GM18519 (cell line): ENCODE data around the gene CENPQ.
A peak's percentile ranks its signal among the peaks of the same experiment; 100 is the strongest.
"Not testable (repeated sequence)": the region's sequence is repeated elsewhere in the genome, so short reads cannot be mapped to it uniquely, and the experiment has no call there.

Experiments
- ATAC-seq: cut with Tn5 transposase; IDR thresholded peaks from one replicate; pipeline ENCODE4 v1.9.1; 2021; ENCODE audit warnings: mild to moderate bottlenecking, moderate library complexity; ENCODE audit not compliant: unreplicated experiment, low FRiP score

Gene CENPQ, protein sequence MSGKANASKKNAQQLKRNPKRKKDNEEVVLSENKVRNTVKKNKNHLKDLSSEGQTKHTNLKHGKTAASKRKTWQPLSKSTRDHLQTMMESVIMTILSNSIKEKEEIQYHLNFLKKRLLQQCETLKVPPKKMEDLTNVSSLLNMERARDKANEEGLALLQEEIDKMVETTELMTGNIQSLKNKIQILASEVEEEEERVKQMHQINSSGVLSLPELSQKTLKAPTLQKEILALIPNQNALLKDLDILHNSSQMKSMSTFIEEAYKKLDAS

DNA sequence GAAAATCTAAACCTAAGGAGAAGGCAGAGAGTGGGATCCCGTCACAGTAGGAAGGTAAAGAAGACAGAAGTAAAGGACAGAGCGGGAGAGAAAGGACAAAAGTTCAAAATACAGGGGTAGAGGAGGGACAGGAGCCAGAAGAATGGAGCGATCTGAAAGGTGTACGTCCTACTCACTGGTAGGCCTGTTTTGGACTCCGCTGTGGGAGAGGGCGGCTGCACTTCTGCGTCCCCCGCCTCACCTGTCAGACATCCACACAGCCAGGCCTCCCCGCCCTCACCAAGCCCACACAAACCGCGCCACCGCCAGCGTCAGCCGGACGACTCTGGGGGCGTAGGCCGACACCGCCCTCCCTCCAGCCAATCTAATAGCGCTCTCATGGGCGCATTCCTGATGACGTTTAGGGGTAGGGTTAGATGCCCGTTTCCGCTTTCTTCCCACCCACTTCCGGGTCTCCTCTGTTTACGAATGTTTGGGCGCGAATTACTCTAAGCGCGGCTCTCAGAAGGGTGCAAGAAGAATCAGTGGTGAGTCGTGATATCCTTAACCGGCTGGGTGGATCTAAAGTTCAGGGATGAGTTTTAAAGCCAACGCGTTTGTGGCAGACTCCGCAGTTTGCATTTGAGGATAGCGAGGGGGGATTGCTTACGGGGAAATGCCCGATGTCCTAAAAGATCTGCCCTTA, at the start of gene CENPQ, which contains the start of gene MMUT:
TSS of gene CENPQ (plus strand) at position 444 of the 685 bp plus-strand sequence. CDS start 6,807 bp downstream, outside the sequence.
TSS of gene MMUT (minus strand) at position 327 of the 685 bp plus-strand sequence. CDS start 3,787 bp downstream, outside the sequence.
- peak; percentile 94 for ATAC-seq

DNA sequence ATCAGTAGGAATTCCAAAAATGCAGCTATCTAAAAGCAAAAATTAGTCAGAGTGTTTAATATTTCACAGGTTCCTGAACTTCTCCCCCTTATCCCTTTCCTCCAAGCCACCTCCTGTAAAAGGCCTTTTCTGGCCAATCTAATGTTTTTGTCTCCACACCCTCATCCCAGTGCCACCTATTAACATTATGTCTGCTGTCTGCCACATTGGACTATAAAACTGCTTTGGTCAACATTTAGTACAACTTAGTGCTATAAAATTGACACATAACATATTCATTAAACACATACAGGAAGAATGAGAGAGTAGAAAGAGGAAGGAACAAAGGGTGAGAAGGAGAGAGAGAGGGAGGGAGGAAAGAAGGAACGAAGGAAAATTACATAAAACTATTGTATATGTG, 47.8 kb upstream of the CENPQ start:
- ATAC-seq: no peak

DNA sequence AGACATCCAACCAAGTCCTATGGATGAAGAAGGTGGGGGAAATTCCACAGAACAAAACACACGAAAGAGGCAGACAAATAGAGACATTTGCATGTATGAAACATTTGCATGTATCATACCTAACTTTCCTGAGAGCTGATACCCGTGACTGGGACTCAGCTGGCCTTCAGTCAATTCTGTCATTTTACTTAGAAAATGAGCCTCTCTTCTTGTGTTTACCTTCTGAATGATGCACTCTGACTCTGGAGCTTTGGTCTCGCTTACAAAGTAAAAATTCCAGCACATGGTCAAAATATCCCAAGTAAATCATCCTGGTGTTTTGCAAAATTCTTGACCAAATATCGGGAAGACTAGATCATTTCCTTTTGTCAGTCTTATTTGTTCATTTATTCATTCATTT, 47.0 kb upstream of the CENPQ start:
- ATAC-seq: no peak

DNA sequence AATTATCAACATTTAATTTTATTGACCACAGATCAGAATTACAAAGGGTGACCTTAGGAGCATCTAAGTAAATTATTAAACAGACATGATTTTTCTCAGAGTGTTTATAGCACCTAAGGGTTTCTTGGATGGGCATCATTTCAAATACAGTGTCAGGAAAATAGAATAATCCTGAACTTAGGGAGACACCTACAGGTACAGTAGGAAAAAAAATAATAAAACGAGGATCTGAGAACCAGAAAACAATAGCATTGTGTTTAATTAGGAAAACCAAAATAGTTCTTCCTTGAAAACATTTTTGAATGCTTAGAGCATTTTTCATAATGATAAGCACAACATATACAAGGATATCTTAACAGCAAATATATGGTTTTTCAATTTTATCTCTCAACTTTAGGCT, 39.4 kb upstream of the CENPQ start:
- ATAC-seq: no peak

DNA sequence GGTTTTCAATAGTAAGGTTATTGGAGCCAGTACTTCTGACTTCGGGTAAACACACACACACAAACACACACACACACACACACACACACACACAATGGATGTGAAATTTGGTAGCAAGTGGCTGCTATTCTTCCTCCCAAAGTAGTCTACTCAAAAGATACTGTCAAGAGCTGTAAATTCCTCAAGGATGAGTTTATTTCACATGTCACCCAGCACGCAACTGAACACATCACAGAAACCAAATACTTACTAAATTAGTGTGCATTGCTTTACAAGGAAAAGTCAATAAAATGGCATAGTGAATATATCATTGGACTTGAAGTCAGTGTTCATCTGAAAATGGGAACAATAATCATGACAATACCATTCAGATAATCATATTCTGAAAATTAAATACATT, 33.0 kb upstream of the CENPQ start:
- no peak for ATAC-seq

DNA sequence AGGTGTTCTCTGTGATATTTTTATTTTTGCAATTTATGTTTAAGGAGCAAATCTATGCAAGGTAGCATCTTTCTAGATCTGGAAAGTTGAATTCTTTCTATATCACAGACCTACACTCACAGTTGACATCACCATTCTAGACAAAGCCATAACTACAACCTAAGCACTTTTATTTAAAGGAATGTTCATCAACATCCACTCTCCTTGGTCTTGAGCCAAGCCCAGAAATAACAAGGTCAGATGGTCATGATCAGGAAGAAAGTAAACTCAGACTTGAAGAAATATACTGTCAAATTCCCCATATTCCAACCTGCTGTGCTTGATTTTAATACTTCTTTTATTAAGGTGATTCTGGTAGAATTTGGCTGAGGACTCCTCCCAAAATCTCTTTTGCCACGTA, 32.3 kb upstream of the CENPQ start:
- ATAC-seq: no peak

DNA sequence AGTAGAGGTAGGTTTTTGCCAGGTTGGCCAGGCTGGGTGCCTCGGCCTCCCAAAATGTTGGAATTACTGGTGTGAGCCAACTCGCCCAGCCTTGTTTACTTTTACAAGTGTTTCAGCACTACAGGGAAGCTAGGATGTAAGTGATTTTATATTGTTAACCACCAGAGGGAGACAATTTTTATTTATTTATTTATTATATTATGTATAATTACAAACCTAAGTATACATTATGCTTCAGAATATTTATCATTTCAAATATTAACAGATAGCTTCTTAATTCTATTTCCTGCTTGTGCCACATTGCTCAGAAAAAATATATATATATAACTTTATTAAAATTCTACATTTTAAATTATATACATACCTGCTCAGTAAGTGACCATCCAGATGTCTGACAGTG, 9.9 kb upstream of the CENPQ start:
- no peak for ATAC-seq

DNA sequence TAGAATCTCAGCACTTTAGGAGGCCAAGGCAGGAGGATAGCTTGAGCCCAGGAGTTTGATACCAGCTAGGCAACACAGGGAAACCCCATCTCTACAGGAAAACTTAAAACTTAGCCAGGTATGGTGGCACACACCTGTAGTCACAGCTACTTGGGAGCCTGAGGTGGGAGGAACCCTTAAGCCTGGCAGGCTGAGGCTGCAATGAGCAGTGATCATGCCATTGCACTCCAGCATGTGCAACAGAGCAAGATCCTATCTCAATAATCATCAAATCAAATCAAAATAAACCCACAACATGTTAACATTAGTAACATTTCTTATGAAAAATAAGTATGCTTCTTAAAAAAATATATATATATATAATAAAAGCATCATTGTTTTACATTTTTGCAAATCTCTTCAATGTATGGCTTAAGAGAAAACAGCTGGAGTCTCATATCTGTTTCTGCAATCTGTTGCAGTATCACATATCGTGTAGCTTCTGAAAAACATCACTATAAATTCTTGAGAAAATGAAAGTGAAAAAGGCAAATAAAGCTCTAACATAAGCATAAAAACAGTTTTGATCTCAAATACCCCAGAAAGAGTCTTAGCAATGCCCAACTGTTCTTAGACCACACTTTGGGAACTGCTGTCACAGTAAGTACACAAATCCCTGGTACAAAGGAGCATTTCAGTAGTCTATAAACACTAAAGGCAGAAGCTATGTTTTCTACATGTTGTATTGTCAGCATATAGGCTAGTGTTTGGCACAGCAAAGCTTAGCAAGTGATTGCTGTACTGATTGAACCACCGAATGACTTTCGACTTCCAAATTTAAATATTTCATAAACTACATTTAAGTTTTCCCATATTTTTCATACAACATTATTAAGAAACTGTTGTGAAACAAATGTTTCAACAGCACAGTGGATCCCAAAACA, 8.1 kb upstream of the CENPQ start:
- ATAC-seq: peak; percentile 46

DNA sequence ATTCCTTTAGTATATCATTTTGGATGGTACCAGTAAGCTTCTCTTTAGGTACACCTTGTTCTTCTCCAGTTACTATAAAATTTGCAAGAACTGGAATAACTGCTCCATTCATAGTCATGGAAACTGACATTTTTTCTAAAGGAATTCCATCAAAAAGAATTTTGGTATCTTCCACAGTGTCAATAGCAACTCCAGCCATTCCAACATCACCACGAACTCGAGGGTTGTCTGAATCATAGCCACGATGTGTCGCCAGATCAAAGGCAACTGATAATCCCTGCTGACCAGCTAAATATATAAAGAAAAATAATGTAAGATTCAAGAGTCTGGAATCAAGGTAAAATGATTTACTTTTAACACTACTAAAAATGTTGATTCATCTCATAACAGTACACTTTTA, 5.4 kb upstream of the CENPQ start:
- no peak for ATAC-seq

DNA sequence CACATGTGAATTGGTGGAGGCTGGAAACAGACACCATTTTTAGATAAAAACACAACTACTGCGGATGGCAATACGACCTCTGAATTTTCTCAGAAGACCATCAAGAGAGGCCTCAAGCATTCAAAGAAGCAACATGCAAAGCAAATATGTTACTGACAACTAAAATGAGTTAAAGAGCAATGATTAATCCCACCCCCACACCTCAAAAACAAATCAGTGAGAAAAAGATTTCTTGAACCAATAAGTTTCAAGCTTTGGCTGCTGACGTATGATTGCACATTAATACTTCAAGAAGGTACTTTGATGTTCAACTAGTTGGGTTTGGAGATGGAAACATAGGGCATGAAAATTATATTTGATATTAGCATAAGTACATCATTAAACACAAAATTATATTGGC, 1.1 kb upstream of the CENPQ start:
- ATAC-seq: no peak

DNA sequence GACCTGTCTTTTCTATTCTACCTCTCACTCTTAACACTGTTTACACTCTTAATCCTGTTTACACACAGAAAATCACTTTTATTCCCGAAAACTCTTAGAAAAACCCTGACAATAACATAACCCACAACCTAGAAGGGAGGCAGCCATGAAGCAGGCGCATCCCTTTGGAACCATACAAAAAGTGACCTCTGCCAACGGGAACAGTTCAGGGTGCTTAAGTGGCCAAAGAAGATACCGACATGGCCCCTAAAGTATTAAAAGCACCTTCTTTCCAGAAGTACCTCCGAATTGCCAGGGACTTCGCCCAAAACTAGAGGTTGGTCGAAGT, 607 bp upstream of the CENPQ start:
- ATAC-seq: peak; percentile 1

DNA sequence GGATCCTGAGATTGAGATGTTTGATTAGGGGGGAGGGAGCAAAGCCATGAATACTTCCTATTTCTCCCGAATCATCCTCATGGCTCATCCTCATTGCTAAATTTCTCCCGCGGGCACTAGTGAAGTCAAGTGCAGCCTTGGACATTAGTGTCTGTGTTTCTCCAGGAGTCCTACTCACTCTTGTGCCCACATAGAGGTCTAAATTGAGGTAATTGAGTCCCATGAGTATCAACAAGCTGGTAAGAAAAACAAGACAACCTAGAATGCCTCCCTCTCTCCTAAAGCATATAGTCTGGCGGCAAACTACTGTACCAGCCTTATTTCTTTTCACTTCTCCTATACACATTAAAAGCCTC, 420 bp downstream of the CENPQ start:
- ATAC-seq: no peak

DNA sequence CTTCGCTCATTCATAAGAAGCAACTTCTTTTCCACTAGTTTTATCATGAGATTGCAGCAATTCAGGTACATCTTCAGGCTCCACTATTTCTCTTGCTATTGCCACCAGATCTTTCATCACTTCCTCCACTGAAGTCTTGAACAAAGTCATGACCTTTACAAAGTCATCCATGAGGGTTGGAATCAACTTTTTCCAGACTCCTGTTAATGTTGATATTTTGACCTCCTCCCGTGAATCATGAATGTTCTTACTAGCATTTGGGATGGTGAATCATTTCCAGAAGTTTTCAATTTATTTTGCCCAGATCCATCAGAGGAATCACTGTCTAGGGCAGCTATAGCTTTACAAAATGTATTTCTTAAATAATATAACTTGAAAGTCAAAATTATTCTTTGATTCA, 1.5 kb downstream of the CENPQ start:
- no peak for ATAC-seq

DNA sequence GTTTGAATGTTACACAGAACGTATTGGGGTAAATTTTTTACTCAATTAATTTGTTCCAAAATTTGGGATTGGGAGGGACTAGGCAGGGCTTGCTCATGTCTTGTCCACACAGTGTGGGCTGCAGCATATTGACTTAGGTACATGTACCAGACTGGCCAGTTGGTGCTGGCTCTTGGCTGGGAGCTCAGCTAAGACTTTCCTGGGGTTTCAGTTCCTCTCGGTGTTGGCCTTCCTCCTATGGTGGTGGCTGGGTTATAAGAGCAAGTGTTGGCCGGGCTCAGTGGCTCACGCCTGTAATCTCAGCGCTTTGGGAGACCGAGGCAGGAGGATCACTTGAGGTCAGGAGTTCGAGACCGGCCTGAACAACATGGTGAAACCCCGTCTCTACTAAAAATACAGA, 4.9 kb downstream of the CENPQ start:
- ATAC-seq: no peak

DNA sequence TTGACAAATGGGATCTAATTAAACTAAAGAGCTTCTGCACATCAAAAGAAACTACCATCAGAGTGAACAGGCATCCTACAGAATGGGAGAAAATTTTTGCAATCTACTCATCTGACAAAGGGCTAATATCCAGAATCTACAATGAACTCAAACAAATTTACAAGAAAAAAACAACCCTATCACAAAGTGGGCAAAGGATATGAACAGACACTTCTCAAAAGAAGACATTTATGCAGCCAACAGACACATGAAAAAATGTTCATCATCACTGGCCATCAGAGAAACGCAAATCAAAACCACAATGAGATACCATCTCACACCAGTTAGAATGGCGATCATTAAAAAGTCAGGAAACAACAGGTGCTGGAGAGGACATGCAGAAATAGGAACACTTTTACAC, 13.4 kb downstream of the CENPQ start:
- ATAC-seq: not testable (repeated sequence)

DNA sequence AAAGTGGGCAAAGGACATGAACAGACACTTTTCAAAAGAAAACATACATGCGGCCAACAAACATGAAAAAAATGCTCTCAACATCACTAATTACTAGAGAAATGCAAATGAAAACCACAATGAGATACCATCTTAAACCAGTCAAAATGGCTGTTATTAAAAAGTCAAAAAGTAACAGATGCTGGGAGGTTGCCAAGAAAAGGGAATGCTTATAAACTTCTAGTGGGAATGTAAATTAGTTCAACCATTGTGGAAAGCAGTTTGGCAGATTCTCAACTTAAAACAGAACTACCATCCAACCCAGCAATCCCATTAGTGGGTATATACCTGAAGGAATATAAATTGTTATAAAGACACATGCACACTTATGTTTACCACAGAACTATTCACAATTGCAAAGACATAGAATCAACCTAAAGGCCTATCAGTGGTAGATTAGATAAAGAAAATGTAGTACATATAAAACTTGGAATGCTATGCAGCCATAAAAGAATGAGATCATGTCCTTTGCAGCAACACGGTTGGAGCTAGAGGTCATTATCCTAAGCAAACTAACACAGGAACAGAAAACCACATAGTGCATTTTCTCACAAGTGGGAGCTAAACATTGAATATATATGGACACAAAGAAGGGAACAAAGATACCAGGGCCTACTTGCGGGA, 16.3 kb downstream of the CENPQ start:
- no peak for ATAC-seq

DNA sequence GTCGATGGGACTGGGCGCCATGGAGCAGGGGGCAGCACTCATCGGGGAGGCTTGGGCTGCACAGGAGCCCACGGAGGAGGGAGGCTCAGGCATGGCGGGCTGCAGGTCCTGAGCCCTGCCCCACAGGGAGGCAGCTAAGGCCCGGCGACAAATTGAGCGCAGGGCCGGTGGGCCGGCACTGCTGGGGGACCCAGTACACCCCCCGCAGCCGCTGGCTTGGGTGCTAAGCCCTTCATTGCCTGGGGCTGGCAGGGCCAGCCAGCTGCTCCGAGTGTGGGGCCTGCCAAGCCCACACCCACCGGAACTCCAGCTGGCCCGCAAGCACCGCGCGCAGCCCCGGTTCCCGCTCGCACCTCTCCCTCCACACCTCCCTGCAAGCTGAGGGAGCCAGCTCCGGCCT, 18.7 kb downstream of the CENPQ start:
- not testable (repeated sequence) for ATAC-seq

DNA sequence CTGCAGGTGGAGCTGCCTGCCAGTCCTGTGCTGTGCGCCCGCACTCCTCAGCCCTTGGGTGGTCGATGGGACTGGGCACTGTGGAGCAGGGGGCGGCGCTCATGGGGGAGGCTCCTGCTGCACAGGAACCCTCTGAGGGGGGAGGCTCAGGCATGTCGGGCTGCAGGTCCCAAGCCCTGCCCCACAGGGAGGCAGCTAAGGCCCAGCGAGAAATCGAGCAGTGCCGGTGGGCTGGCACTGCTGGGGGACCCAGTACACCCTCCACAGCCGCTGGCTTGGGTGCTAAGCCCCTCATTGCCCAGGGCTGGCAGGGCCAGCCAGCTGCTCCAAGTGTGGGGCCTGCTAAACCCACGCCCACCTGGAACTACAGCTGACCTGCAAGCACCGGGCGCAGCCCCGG, 20.2 kb downstream of the CENPQ start:
- ATAC-seq: not testable (repeated sequence)

DNA sequence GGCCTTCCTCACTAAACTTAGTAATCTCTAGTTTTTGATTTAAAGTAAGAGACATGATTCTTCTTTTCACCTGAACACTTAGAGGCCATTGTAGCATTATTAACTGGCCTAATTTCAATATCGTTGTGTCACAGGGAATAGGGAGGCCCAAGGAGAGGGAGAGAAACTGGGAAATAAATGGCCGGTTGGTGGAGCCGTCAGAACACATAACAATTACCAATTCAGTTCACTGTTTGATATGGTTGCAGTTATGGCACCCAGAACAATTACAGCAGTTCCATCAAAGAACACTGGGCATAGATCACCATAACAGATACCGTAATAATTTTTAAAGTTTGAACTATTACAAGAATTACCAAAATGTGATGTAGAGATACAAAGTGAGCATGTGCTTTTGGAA, 27.5 kb downstream of the CENPQ start:
- no peak for ATAC-seq

DNA sequence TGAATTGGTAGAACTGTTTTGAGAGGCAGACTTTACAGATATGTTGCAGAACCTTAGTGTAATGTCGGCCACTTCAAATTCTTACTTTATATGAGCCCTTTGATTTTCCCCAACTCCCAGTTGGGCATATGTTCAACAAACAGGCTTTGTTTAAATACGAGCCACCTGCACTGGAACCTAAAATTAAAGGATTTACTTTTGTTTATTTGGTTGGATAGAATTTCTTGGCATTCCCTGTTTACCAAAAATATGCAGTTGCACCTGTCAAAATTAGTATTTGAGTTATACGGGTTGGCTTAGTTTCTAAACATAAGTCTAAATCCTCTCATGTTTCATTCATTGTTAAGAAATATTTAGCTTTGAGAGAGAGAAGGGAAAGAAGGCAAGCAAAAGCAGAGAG, 34.1 kb downstream of the CENPQ start:
- no peak for ATAC-seq

DNA sequence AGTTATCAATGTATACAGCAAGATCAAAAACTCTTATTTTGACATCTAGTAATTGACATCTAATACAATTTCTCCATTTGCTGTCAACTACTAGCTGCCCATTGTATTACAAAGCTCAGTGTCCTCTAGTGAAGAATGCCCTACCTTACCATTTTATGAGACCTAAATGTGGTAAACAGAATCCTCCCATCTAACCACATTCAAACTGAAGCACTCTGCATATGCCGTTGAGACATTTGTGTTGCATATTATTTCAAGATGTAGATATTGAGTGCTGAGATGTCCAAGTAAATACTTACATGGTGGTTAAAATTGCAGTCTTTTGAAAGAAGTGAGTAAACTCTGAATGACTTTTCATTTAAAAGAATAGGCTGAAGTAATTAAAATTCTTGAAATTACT, 36.0 kb downstream of the CENPQ start:
- no peak for ATAC-seq
